ENCODE results near the gene OR6C2. TPM values are rescaled to one million over a fixed set of nuclear protein-coding genes. Genes with fewer than 3 reads are reported as not detected.
A peak's percentile ranks its signal among the peaks of the same experiment; 100 is the strongest.

Gene OR6C2
- total and polyA plus RNA-seq, 9 of the 15 experiments (the other 6 are each of a cell fraction or from before 2014, with no cell fraction given) = not detected

DNA sequence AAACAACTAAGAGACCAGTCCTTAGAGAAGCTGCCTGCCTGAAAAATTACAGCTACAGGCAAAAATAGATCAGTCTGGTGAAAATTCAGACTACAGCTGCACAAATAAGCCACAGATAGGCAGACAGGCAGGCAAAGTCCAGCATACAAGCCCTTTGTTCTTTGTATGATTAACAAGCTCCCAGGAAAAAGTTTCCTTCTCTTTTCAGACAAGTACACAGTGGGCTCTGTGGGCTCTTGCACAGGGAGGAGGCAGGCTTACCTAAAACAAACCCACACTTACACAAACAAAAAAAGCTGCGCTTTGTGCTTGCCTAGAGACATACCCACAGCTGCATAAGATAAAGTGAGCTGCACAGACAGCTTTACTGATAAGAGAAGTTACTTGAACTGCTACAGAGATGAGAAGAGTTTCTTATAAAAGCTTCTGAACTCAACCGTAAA lies 56.0 kb downstream of the OR6C2 start (continued):
- TF ChIP-seq PBX2 (CRISPR knock-in tag; IDR thresholded peaks at IDR 0.05; ENCODE audit: low read depth) (no peak), PBX2 (tag; conservative IDR thresholded peaks at IDR 0.05; ENCODE audit: low read depth) (0 out of 2 replicates have a peak, but pooled peaks have one; percentile 24), NCOR1 (IDR thresholded peaks at IDR 0.05) (peak; percentile 14; the same call in 1 of the 2 replicates), HDAC2 (IDR thresholded peaks at IDR 0.05) (no peak), SMARCC2 (IDR thresholded peaks at IDR 0.05; ENCODE audit: low read depth) (no peak), ZNF12 (CRISPR knock-in tag; IDR thresholded peaks at IDR 0.05) (no peak), ZBTB17 (CRISPR knock-in tag; IDR thresholded peaks at IDR 0.05) (no peak), ATF4 (CRISPR knock-in tag; IDR thresholded peaks at IDR 0.05) (no peak), RBM39 (optimal IDR thresholded peaks at IDR 0.05; ENCODE audit: low read depth, low read length) (no peak), ZNF696 (CRISPR knock-in tag; conservative IDR thresholded peaks at IDR 0.05) (no peak), RBM25 (IDR thresholded peaks at IDR 0.05; ENCODE audit: low read depth, low read length, severe bottlenecking) (no peak), DDX20 (tag; IDR thresholded peaks at IDR 0.05; ENCODE audit: low read depth) (no peak)
- TF ChIP-seq, protein P1, sequence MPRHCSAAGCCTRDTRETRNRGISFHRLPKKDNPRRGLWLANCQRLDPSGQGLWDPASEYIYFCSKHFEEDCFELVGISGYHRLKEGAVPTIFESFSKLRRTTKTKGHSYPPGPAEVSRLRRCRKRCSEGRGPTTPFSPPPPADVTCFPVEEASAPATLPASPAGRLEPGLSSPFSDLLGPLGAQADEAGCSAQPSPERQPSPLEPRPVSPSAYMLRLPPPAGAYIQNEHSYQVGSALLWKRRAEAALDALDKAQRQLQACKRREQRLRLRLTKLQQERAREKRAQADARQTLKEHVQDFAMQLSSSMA (CRISPR knock-in tag; IDR thresholded peaks at IDR 0.05) = no peak
- TF ChIP-seq, protein P2, sequence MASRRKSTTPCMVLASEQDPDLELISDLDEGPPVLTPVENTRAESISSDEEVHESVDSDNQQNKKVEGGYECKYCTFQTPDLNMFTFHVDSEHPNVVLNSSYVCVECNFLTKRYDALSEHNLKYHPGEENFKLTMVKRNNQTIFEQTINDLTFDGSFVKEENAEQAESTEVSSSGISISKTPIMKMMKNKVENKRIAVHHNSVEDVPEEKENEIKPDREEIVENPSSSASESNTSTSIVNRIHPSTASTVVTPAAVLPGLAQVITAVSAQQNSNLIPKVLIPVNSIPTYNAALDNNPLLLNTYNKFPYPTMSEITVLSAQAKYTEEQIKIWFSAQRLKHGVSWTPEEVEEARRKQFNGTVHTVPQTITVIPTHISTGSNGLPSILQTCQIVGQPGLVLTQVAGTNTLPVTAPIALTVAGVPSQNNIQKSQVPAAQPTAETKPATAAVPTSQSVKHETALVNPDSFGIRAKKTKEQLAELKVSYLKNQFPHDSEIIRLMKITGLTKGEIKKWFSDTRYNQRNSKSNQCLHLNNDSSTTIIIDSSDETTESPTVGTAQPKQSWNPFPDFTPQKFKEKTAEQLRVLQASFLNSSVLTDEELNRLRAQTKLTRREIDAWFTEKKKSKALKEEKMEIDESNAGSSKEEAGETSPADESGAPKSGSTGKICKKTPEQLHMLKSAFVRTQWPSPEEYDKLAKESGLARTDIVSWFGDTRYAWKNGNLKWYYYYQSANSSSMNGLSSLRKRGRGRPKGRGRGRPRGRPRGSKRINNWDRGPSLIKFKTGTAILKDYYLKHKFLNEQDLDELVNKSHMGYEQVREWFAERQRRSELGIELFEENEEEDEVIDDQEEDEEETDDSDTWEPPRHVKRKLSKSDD (conservative IDR thresholded peaks at IDR 0.05; ENCODE audit: low read length) = no peak
- TF ChIP-seq, protein P3, sequence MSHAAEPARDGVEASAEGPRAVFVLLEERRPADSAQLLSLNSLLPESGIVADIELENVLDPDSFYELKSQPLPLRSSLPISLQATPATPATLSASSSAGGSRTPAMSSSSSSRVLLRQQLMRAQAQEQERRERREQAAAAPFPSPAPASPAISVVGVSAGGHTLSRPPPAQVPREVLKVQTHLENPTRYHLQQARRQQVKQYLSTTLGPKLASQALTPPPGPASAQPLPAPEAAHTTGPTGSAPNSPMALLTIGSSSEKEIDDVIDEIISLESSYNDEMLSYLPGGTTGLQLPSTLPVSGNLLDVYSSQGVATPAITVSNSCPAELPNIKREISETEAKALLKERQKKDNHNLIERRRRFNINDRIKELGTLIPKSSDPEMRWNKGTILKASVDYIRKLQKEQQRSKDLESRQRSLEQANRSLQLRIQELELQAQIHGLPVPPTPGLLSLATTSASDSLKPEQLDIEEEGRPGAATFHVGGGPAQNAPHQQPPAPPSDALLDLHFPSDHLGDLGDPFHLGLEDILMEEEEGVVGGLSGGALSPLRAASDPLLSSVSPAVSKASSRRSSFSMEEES (CRISPR knock-in tag; IDR thresholded peaks at IDR 0.05) = no peak
- TF ChIP-seq, protein P4, sequence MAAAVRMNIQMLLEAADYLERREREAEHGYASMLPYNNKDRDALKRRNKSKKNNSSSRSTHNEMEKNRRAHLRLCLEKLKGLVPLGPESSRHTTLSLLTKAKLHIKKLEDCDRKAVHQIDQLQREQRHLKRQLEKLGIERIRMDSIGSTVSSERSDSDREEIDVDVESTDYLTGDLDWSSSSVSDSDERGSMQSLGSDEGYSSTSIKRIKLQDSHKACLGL (CRISPR knock-in tag; IDR thresholded peaks at IDR 0.05; ENCODE audit: borderline replicate concordance, poor library complexity, severe bottlenecking) = no peak
- TF ChIP-seq, protein P5, sequence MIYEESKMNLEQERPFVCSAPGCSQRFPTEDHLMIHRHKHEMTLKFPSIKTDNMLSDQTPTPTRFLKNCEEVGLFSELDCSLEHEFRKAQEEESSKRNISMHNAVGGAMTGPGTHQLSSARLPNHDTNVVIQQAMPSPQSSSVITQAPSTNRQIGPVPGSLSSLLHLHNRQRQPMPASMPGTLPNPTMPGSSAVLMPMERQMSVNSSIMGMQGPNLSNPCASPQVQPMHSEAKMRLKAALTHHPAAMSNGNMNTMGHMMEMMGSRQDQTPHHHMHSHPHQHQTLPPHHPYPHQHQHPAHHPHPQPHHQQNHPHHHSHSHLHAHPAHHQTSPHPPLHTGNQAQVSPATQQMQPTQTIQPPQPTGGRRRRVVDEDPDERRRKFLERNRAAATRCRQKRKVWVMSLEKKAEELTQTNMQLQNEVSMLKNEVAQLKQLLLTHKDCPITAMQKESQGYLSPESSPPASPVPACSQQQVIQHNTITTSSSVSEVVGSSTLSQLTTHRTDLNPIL (CRISPR knock-in tag; IDR thresholded peaks at IDR 0.05) = no peak
